HCT116 (cell line): ENCODE measurements around the gene SQSTM1.

ENCODE experiments used
- EZH2 ChIP-seq: fragments of 200-600 bp; sonication (generic); IDR thresholded peaks from 2 replicates; pipeline ENCODE4 v1.6.1; 2017; ENCODE audit warnings: antibody characterized with exemption, mixed run types
- POLR2A ChIP-seq: IDR thresholded peaks from 2 replicates; pipeline ENCODE4 v1.7.0; 2011; ENCODE audit warnings: borderline replicate concordance; ENCODE audit not compliant: insufficient read depth, insufficient read length; ENCODE audit errors: extremely low read depth
- POLR2AphosphoS5 ChIP-seq: IDR thresholded peaks from 2 replicates; pipeline ENCODE4 v1.6.1; 2011; ENCODE audit warnings: mild to moderate bottlenecking, low read depth, low read length, moderate library complexity
- RAD21 ChIP-seq: IDR thresholded peaks from 2 replicates; pipeline ENCODE4 v1.6.1; 2012; ENCODE audit warnings: low read depth, mild to moderate bottlenecking
- SIN3A ChIP-seq: IDR thresholded peaks from 2 replicates; pipeline ENCODE4 v1.6.1; 2012; ENCODE audit warnings: low read depth
- YY1 ChIP-seq: IDR thresholded peaks from 2 replicates; pipeline ENCODE4 v1.6.1; 2011; ENCODE audit warnings: low read length, low read depth, moderate library complexity, mild to moderate bottlenecking; ENCODE audit not compliant: insufficient replicate concordance; ENCODE audit errors: extremely low read depth
- TF ChIP-seq, protein P1 (sequence below): IDR thresholded peaks from 2 replicates; pipeline ENCODE4 v1.6.1; 2012
- TF ChIP-seq, protein P2 (sequence below), 3 experiments: fragments of 200-600 bp in 1 of 3; sonication (generic) in 1 of 3; IDR thresholded peaks in 2 of 3; conservative IDR thresholded peaks in 1 of 3; 2 replicates each; pipeline ENCODE4 v1.5.1; 2012 to 2017; ENCODE audit warnings: low read depth in 2 of 3, low read length in 2 of 3, antibody characterized with exemption in 1 of 3, borderline replicate concordance in 1 of 3, control low read depth in 1 of 3, mild to moderate bottlenecking in 1 of 3, mixed read lengths in 1 of 3, mixed run types in 1 of 3, moderate library complexity in 1 of 3; ENCODE audit not compliant: insufficient read depth in 1 of 3

DNA sequence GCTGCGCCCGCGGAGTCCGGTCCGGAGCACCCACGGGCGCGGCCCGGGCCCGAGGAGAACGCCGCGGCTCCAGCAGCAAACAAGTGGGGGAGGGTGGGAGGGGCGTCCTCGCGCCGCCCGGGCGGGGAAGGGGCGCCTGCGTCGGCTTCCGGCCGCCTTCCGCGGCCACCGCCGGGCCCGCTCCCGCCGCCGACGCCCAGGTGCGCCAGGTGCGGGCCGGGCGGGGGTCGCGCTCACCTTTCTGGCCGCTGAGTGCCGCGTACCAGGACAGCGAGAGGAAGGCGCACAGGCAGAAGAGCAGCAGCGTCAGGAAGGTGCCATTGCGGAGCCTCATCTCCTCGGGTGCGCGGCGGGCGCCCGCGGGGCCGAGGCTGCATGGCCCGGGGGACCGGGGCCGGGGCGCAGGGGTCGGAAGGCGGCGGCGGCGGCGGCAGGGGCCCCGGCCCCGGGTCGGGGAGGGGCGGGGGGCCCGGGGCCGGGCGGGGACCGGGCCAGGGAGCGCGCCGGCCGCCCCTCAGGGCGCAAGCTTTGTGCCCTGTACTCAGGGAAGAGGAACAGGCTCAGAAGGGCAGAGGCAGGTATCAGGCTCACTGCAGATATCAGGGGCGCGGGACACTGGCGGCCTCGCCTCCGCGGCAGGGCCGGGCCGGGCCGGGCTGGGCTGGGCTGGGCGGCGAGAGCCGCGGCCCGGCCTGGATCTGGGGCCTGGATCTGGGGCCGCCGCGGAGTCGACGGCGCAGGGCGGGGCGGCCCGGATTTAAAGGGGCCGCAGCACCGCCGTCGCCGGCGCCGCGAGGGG lies 14.3 kb upstream of the SQSTM1 start, which contains the start of gene MGAT4B:
- peak; percentile 63 for TF ChIP-seq YY1
- TF ChIP-seq EZH2: no peak
- TF ChIP-seq, protein P1, sequence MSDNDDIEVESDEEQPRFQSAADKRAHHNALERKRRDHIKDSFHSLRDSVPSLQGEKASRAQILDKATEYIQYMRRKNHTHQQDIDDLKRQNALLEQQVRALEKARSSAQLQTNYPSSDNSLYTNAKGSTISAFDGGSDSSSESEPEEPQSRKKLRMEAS: no peak
- TF ChIP-seq, protein P2, sequence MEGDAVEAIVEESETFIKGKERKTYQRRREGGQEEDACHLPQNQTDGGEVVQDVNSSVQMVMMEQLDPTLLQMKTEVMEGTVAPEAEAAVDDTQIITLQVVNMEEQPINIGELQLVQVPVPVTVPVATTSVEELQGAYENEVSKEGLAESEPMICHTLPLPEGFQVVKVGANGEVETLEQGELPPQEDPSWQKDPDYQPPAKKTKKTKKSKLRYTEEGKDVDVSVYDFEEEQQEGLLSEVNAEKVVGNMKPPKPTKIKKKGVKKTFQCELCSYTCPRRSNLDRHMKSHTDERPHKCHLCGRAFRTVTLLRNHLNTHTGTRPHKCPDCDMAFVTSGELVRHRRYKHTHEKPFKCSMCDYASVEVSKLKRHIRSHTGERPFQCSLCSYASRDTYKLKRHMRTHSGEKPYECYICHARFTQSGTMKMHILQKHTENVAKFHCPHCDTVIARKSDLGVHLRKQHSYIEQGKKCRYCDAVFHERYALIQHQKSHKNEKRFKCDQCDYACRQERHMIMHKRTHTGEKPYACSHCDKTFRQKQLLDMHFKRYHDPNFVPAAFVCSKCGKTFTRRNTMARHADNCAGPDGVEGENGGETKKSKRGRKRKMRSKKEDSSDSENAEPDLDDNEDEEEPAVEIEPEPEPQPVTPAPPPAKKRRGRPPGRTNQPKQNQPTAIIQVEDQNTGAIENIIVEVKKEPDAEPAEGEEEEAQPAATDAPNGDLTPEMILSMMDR (IDR thresholded peaks at IDR 0.05 in 2 of 3, conservative IDR thresholded peaks at IDR 0.05 in 1 of 3; ENCODE audit: borderline replicate concordance in 1 of 3, insufficient read depth in 1 of 3, low read depth in 2 of 3, low read length in 2 of 3): no peak
- TF ChIP-seq SIN3A: no peak
- peak; percentile 85 for TF ChIP-seq POLR2AphosphoS5
- peak; percentile 68 for TF ChIP-seq POLR2A
- TF ChIP-seq RAD21: no peak
